NCI-H187 treated with DMSO at 0.1 percent for 48 hours (cell line): ENCODE measurements around the gene CLTCL1.
A peak's percentile ranks its signal among the peaks of the same experiment; 100 is the strongest.
"Not testable (repeated sequence)": the region's sequence is repeated elsewhere in the genome, so short reads cannot be mapped to it uniquely, and the experiment has no call there.

ENCODE experiments used
- DNase-seq: peaks from one replicate; lab custom pipeline; 2025; lab: John Stamatoyannopoulos, UW

Gene CLTCL1

GRCh38 chr22:19290400-19291217 is 910 bp downstream of the CLTCL1 start:
- DNase-seq: no peak

- DNase-seq: no peak
Observed at GRCh38 chr22:19289475-19290161, 1.9 kb downstream of the CLTCL1 start.

- no peak for DNase-seq
Observed at GRCh38 chr22:19287889-19288288, 3.6 kb downstream of the CLTCL1 start.

GRCh38 chr22:19287076-19287707 is 4.3 kb downstream of the CLTCL1 start:
- peak; percentile 93 for DNase-seq

- DNase-seq: no peak
Observed at GRCh38 chr22:19285831-19286230, 5.7 kb downstream of the CLTCL1 start.

- not testable (repeated sequence) for DNase-seq
Observed at GRCh38 chr22:19279143-19279542, 12.4 kb downstream of the CLTCL1 start.

- no peak for DNase-seq
Observed at GRCh38 chr22:19277785-19278184, 13.7 kb downstream of the CLTCL1 start.

- no peak for DNase-seq
Observed at GRCh38 chr22:19275919-19276600, 15.5 kb downstream of the CLTCL1 start.

GRCh38 chr22:19275513-19275912 is 16.0 kb downstream of the CLTCL1 start:
- DNase-seq: no peak

- DNase-seq: no peak
Observed at GRCh38 chr22:19275104-19275503, 16.4 kb downstream of the CLTCL1 start.

- no peak for DNase-seq
Observed at GRCh38 chr22:19271856-19272535, 19.5 kb downstream of the CLTCL1 start.

- no peak for DNase-seq
Observed at GRCh38 chr22:19271273-19271855, 20.2 kb downstream of the CLTCL1 start.

- no peak for DNase-seq
Observed at GRCh38 chr22:19270873-19271272, 20.6 kb downstream of the CLTCL1 start.

- DNase-seq: no peak
Observed at GRCh38 chr22:19266547-19267086, 24.9 kb downstream of the CLTCL1 start.

GRCh38 chr22:19265779-19266178 is 25.7 kb downstream of the CLTCL1 start:
- DNase-seq: no peak

GRCh38 chr22:19260804-19261203 is 30.7 kb downstream of the CLTCL1 start:
- DNase-seq: no peak

GRCh38 chr22:19260194-19260593 is 31.3 kb downstream of the CLTCL1 start:
- DNase-seq: no peak

GRCh38 chr22:19258968-19259288 is 32.6 kb downstream of the CLTCL1 start:
- DNase-seq: not testable (repeated sequence)

GRCh38 chr22:19258371-19258770 is 33.1 kb downstream of the CLTCL1 start:
- no peak for DNase-seq

GRCh38 chr22:19256362-19256761 is 35.2 kb downstream of the CLTCL1 start:
- not testable (repeated sequence) for DNase-seq

GRCh38 chr22:19253143-19253542 is 38.4 kb downstream of the CLTCL1 start:
- no peak for DNase-seq
